GM12801 (cell line): ENCODE data around the gene WFIKKN2.

Source experiments
- CTCF ChIP-seq: IDR thresholded peaks from one replicate; pipeline ENCODE4 v1.5.1; 2011; ENCODE audit warnings: control low read depth; ENCODE audit not compliant: insufficient read length; ENCODE audit errors: extremely low read depth

The WFIKKN2 gene

GRCh38 chr17:50890675-50891516 lies 55.5 kb downstream of the WFIKKN2 start:
- TF ChIP-seq CTCF = no peak

GRCh38 chr17:50891577-50891989 lies 56.2 kb downstream of the WFIKKN2 start:
- no peak for TF ChIP-seq CTCF
